Liver (tissue), 9 donors: Measurements from ENCODE around the gene KIF3B. TPM values are rescaled to one million over a fixed set of nuclear protein-coding genes. Genes with fewer than 3 reads are reported as not detected.
"Not testable (repeated sequence)": the region's sequence is repeated elsewhere in the genome, so short reads cannot be mapped to it uniquely, and the experiment has no call there.

Experiments
- DNase-seq: peaks from one replicate; pipeline ENCODE4 v3.0.0-alpha.2; 2017; ENCODE audit warnings: low spot score
- H3K27ac ChIP-seq, 2 donors: one replicate each; pipeline ENCODE4 v1.7.0; 2013; ENCODE audit warnings: inconsistent platforms in 2 of 2, low read length in 2 of 2, control low read depth in 1 of 2, low read depth in 1 of 2, mild to moderate bottlenecking in 1 of 2
- H3K27me3 ChIP-seq, 4 donors: one replicate each; pipeline versions ENCODE4 v1.6.1 to v1.7.0; 2013; ENCODE audit warnings: low read length in 3 of 4, inconsistent platforms in 1 of 4, mild to moderate bottlenecking in 1 of 4, moderate library complexity in 1 of 4; ENCODE audit not compliant: control insufficient read depth in 4 of 4, insufficient read depth in 4 of 4
- H3K36me3 ChIP-seq, 4 donors: one replicate each; pipeline versions ENCODE4 v1.6.1 to v1.7.0; 2013; ENCODE audit warnings: low read length in 3 of 4, mild to moderate bottlenecking in 3 of 4, low read depth in 1 of 4, moderate library complexity in 1 of 4; ENCODE audit not compliant: control insufficient read depth in 4 of 4, insufficient read depth in 3 of 4
- H3K4me1 ChIP-seq, 4 donors: one replicate each; pipeline versions ENCODE4 v1.6.1 to v1.7.0; 2013; ENCODE audit warnings: low read length in 3 of 4, mild to moderate bottlenecking in 3 of 4, moderate library complexity in 1 of 4; ENCODE audit not compliant: control insufficient read depth in 4 of 4, insufficient read depth in 4 of 4
- H3K4me3 ChIP-seq, 3 donors: one replicate each; pipeline versions ENCODE4 v1.6.1 to v1.7.0; 2013; ENCODE audit warnings: low read length in 3 of 3, control low read depth in 1 of 3, low read depth in 1 of 3, mild to moderate bottlenecking in 1 of 3
- H3K9ac ChIP-seq, 2 donors: one replicate each; pipeline ENCODE4 v1.7.0; 2013; ENCODE audit warnings: low read length in 2 of 2, mild to moderate bottlenecking in 2 of 2, moderate library complexity in 2 of 2, control low read depth in 1 of 2, low read depth in 1 of 2
- H3K9me3 ChIP-seq, 4 donors: one replicate each; pipeline versions ENCODE4 v1.6.1 to v1.7.0; 2013; ENCODE audit warnings: low read length in 3 of 4; ENCODE audit not compliant: control insufficient read depth in 4 of 4
- FOXA1 ChIP-seq: IDR thresholded peaks from 2 replicates; pipeline ENCODE4 v1.6.1; 2016; ENCODE audit warnings: antibody characterized with exemption
- FOXA2 ChIP-seq: IDR thresholded peaks from 2 replicates; pipeline ENCODE4 v1.6.1; 2016; ENCODE audit warnings: antibody characterized with exemption
- GABPA ChIP-seq, 2 donors: IDR thresholded peaks in 1 of 2; conservative IDR thresholded peaks in 1 of 2; 2 replicates each; pipeline ENCODE4 v1.6.1; 2016; ENCODE audit warnings: antibody characterized with exemption in 2 of 2, mild to moderate bottlenecking in 1 of 2, moderate library complexity in 1 of 2
- HNF4G ChIP-seq: IDR thresholded peaks from 2 replicates; pipeline ENCODE4 v1.6.1; 2016; ENCODE audit warnings: antibody characterized with exemption
- NR2F2 ChIP-seq: IDR thresholded peaks from 2 replicates; pipeline ENCODE4 v1.6.1; 2016; ENCODE audit warnings: antibody characterized with exemption
- RXRA ChIP-seq, 2 donors: IDR thresholded peaks; 2 replicates each; pipeline ENCODE4 v1.6.1; 2017 to 2018; ENCODE audit warnings: antibody characterized with exemption in 2 of 2, mild to moderate bottlenecking in 1 of 2
- SP1 ChIP-seq: IDR thresholded peaks from 2 replicates; pipeline ENCODE4 v1.6.1; 2018; ENCODE audit warnings: antibody characterized with exemption, mild to moderate bottlenecking
- TAF1 ChIP-seq: conservative IDR thresholded peaks from 2 replicates; pipeline ENCODE4 v1.6.1; 2016; ENCODE audit warnings: antibody characterized with exemption, mild to moderate bottlenecking
- WGBS: extraction: QIAGEN DNeasy Blood & Tissue Kit; methylation state at CpG from one replicate; pipeline ENCODE4 v1.1.7; 2013; 5-methylcytosine and 5-hydroxymethylcytosine counted together
- polyA plus RNA-seq, 2 donors: library from polyadenylated mRNA; stranded (reverse) in 1 of 2; unstranded in 1 of 2; fragments of 200-250 nt in 1 of 2; fragments of >200 nt in 1 of 2; fragmentation: Nextera tagmentation in 1 of 2; extraction: Ambion mirVana in 1 of 2; gene quantifications; one replicate each; pipeline versions ENCODE4 v1.2.1 to v1.2.3, GENCODE V29; 2013 to 2015
- total RNA-seq, 2 donors: library from RNA; depleted of rRNA; stranded (reverse); fragments of >200 nt; gene quantifications; one replicate each; pipeline ENCODE4 v1.2.3, GENCODE V29; 2014
- TF ChIP-seq, protein P1 (sequence below): IDR thresholded peaks from 2 replicates; pipeline ENCODE4 v1.6.1; 2016; ENCODE audit warnings: antibody characterized with exemption
- TF ChIP-seq, protein P2 (sequence below): IDR thresholded peaks from 2 replicates; pipeline ENCODE4 v1.6.1; 2016; ENCODE audit warnings: antibody characterized with exemption
- TF ChIP-seq, protein P3 (sequence below): IDR thresholded peaks from 2 replicates; pipeline ENCODE4 v1.6.1; 2016; ENCODE audit warnings: antibody characterized with exemption
- donor health status: healthy.
- donor health status: healthy.
- donor health status: healthy.
- donor health status: healthy.
- donor health status: healthy.

KIF3B gene
- total and polyA plus RNA-seq, 4 donors, result 8.3 to 24.2 (median 12.9) TPM

DNA sequence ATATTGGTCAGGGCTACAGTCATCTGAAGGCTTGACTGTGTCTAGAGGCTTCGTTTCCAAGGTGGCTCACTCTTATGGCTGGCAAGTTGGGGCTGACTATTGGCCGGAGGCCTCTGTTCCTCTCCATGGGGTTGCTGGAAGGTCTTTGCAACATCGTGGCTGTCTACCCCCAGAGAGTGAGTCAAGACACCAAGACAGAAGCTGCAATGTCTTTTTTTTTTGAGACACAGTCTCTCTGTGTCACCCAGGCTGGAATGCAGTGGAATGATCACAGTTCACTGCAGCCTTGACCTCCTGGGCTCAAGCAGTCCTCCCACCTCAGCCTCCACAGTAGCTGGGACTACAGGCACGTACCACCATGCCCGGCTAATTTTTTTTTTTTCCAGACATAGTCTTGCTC is 29.4 kb upstream of the KIF3B start:
- WGBS, result 90% methylated on average over 5 of the region's 5 CpGs
- no peak for DNase-seq
- H3K9me3 ChIP-seq, result no peaks in the 10 kb centered on the region
- no peak overlapping the region for H3K27ac ChIP-seq
- no peak for TF ChIP-seq RXRA (IDR thresholded peaks at IDR 0.05)
- H3K27me3 ChIP-seq, result no peaks in the 10 kb centered on the region
- no peak overlapping the region for H3K4me3 ChIP-seq
- no peaks in the 10 kb centered on the region for H3K36me3 ChIP-seq
- H3K9ac ChIP-seq, result no peak overlapping the region
- peaks cover 2 to 15% (median 10%) of the 10 kb centered on the region in 4 donors for H3K4me1 ChIP-seq

DNA sequence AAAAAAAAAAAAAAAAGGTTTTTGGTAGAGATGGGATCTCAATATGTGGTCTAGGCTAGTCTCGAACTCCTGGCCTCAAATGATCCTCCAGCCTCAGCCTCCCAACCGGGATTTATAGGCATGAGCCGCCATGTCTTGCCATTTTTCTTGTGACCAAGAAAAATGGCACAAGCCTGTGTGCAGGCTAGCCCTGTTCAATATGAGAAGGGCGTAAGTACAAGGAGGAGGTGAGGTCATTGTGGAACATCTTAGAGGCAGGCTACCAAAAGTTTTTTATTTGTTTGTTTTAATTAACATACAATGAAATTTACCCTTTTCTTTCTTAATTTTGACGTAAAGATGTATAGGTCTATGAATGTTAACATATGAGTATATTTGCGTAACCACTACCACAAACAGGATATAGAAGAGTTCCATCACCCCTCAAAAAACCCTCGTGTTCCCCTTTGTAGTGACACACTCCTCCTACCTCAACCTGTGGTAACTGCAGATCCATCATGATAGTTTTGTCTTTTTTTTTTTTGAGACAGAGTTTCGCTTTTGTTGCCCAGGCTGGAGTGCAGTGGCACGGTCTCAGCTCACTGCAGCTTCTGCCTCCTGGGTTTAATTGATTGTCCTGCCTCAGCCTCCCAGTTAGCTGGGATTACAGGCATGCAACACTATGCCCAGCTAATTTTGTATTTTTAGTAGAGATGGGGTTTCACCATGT is 28.3 kb upstream of the KIF3B start:
- Histone ChIP-seq H3K4me3 (no peak overlapping the region), H3K27me3 (no peaks in the 10 kb centered on the region), H3K9ac (no peak overlapping the region), H3K36me3 (no peaks in the 10 kb centered on the region), H3K4me1 (peaks cover 2 to 5% (median 5%) of the 10 kb centered on the region in 4 donors), H3K9me3 (no peaks in the 10 kb centered on the region), H3K27ac (no peak overlapping the region)
- TF ChIP-seq, protein P1, sequence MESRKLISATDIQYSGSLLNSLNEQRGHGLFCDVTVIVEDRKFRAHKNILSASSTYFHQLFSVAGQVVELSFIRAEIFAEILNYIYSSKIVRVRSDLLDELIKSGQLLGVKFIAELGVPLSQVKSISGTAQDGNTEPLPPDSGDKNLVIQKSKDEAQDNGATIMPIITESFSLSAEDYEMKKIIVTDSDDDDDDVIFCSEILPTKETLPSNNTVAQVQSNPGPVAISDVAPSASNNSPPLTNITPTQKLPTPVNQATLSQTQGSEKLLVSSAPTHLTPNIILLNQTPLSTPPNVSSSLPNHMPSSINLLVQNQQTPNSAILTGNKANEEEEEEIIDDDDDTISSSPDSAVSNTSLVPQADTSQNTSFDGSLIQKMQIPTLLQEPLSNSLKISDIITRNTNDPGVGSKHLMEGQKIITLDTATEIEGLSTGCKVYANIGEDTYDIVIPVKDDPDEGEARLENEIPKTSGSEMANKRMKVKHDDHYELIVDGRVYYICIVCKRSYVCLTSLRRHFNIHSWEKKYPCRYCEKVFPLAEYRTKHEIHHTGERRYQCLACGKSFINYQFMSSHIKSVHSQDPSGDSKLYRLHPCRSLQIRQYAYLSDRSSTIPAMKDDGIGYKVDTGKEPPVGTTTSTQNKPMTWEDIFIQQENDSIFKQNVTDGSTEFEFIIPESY, result no peak
- TF ChIP-seq HNF4G, result no peak
- TF ChIP-seq RXRA (IDR thresholded peaks at IDR 0.05), result no peak
- TF ChIP-seq GABPA (IDR thresholded peaks at IDR 0.05 in 1 of 2, conservative IDR thresholded peaks at IDR 0.05 in 1 of 2), result no peak
- no peak for TF ChIP-seq TAF1
- TF ChIP-seq, protein P2, sequence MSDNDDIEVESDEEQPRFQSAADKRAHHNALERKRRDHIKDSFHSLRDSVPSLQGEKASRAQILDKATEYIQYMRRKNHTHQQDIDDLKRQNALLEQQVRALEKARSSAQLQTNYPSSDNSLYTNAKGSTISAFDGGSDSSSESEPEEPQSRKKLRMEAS, result no peak
- no peak for DNase-seq
- WGBS, result 86% methylated on average over 9 of the region's 9 CpGs

DNA sequence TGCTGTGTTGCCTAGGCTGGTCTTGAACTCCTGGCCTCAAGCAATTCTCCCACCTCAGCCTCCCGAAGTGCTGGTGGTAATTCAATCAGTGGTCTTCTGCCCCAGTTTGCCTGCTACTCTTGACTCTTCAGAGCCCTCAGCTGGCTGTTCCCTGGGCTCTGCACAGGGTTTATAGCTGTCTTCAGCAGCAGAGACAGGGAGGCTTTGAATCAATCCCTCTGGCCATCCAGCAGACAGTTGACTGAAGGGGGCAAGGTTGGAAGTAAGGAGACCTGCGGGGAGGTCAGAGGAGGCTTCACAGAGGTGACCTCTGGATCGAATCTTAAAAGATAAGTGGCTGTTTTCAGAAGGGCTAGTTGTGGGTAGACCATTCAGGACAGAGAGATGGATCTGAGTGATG is 26.0 kb upstream of the KIF3B start:
- no peak for TF ChIP-seq SP1
- no peak for TF ChIP-seq NR2F2
- TF ChIP-seq, protein P2, result no peak
- H3K27ac ChIP-seq, result no peak overlapping the region
- no peak for DNase-seq
- no peak overlapping the region for H3K4me3 ChIP-seq
- H3K9me3 ChIP-seq, result no peaks in the 10 kb centered on the region
- no peaks in the 10 kb centered on the region for H3K27me3 ChIP-seq
- no peaks in the 10 kb centered on the region for H3K36me3 ChIP-seq
- 65% methylated on average over 3 of the region's 3 CpGs for WGBS
- H3K9ac ChIP-seq, result no peak overlapping the region
- H3K4me1 ChIP-seq, result no peaks in the 10 kb centered on the region

DNA sequence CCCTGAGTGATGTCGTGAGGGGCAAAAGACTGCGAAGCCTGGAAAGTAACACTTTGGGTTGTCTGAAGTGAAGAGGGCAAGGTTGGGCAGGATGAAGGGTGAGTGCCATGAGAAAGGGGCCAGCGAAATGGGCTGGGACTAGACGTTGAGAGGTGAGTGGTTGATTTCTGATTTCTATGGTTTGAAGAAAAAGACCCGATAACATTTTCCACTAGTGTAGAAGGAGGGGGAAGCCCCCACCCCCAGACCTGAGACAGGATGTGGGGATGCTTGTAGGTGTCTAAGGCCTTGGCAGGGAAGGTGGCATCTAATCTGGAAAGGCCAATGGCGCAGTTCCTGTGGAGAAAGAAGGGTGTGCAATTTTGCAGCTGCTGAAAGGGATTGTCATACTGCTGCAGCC is 25.3 kb upstream of the KIF3B start:
- WGBS, result 93% methylated on average over 6 of the region's 6 CpGs
- no peaks in the 10 kb centered on the region for H3K36me3 ChIP-seq
- no peaks in the 10 kb centered on the region for H3K4me1 ChIP-seq
- no peak for DNase-seq
- no peak overlapping the region for H3K9ac ChIP-seq
- no peak overlapping the region for H3K4me3 ChIP-seq
- TF ChIP-seq FOXA1, result no peak
- TF ChIP-seq, protein P3, sequence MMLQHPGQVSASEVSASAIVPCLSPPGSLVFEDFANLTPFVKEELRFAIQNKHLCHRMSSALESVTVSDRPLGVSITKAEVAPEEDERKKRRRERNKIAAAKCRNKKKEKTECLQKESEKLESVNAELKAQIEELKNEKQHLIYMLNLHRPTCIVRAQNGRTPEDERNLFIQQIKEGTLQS, result no peak
- TF ChIP-seq FOXA2, result no peak
- no peak for TF ChIP-seq HNF4G
- no peak for TF ChIP-seq SP1
- no peak for TF ChIP-seq RXRA (IDR thresholded peaks at IDR 0.05)
- H3K27me3 ChIP-seq, result no peaks in the 10 kb centered on the region
- no peak overlapping the region for H3K27ac ChIP-seq
- H3K9me3 ChIP-seq, result no peaks in the 10 kb centered on the region

DNA sequence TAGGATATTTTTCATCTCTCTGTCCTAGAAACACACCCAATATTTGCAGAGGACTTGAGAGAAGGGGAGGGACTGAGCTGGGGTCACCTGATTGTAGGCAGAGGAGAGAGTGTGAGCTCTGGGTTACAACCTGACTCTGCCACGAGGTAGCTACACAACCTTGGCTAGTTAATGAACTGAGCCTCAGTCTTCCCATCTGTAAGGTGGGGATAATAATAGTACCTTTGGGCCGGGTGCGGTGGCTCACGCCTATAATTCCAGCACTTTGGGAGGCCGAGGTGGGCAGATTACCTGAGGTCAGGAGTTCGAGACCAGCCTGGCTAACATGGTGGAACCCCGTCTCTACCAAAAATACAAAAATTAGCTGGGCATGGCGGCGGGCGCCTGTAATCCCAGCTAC is 16.5 kb upstream of the KIF3B start:
- not testable (repeated sequence) for H3K4me3 ChIP-seq, H3K9me3 ChIP-seq, H3K27ac ChIP-seq, H3K36me3 ChIP-seq, H3K4me1 ChIP-seq, DNase-seq, H3K27me3 ChIP-seq, H3K9ac ChIP-seq
- WGBS, result 91% methylated on average over 10 of the region's 10 CpGs
